Activated B cell treated with CpG ODN at 0.5 μM for 24 hours (primary cell): ENCODE results near the gene EBNA1BP2. TPM values are rescaled to one million over a fixed set of nuclear protein-coding genes. Genes with fewer than 3 reads are reported as not detected.

Source experiments
- ATAC-seq: fragments of 200-7000 bp; cut with Tn5 transposase; one replicate; pipeline ENCODE4 v1.10.0; 2021; ENCODE audit warnings: low read depth, mild to moderate bottlenecking, moderate library complexity
- CTCF ChIA-PET: fragments of 350-600 bp; sonication (Branson Sonifier 250); formaldehyde crosslinking; loops from one replicate; lab custom pipeline; 2021; ENCODE audit warnings: antibody characterized with exemption; lab: Charles Lee
- POLR2A ChIA-PET: fragments of 350-600 bp; sonication (Branson Sonifier 250); formaldehyde crosslinking; loops from one replicate; lab custom pipeline; 2021; ENCODE audit warnings: antibody characterized with exemption; lab: Charles Lee
- DNase-seq: peaks from one replicate; pipeline ENCODE4 v3.0.0; 2022
- H3K27ac Mint-ChIP-seq: one replicate; pipeline ENCODE4 v1.8.0; 2020; ENCODE audit warnings: mixed read lengths
- H3K27me3 Mint-ChIP-seq: one replicate; pipeline ENCODE4 v1.8.0; 2021; ENCODE audit warnings: mixed read lengths
- H3K36me3 Mint-ChIP-seq: one replicate; pipeline ENCODE4 v1.8.0; 2021; ENCODE audit warnings: low read depth, mixed read lengths
- H3K4me1 Mint-ChIP-seq: one replicate; pipeline ENCODE4 v1.8.0; 2021; ENCODE audit warnings: mixed read lengths
- H3K4me3 Mint-ChIP-seq: one replicate; pipeline ENCODE4 v1.8.0; 2020; ENCODE audit warnings: mild to moderate bottlenecking, mixed read lengths
- H3K9me3 Mint-ChIP-seq: one replicate; pipeline ENCODE4 v1.8.0; 2020; ENCODE audit warnings: mixed read lengths
- intact Hi-C: fragments of 100-400 bp; cut with micrococcal nuclease; formaldehyde crosslinking; loops from one replicate; pipeline ENCODE4 v1.15.1; 2024
- total RNA-seq: library from RNA; stranded (reverse); gene quantifications from 2 replicates; pipeline ENCODE4 v1.2.3, GENCODE V29; 2022
- TF ChIP-seq, protein P1 (sequence below): fragments of 200-600 bp; IDR thresholded peaks from one replicate; pipeline ENCODE4 v1.8.0; 2022; ENCODE audit warnings: antibody characterized with exemption, mild to moderate bottlenecking

EBNA1BP2 gene
- total RNA-seq, 1 donor from 2014 or later = 59.9 TPM

DNA sequence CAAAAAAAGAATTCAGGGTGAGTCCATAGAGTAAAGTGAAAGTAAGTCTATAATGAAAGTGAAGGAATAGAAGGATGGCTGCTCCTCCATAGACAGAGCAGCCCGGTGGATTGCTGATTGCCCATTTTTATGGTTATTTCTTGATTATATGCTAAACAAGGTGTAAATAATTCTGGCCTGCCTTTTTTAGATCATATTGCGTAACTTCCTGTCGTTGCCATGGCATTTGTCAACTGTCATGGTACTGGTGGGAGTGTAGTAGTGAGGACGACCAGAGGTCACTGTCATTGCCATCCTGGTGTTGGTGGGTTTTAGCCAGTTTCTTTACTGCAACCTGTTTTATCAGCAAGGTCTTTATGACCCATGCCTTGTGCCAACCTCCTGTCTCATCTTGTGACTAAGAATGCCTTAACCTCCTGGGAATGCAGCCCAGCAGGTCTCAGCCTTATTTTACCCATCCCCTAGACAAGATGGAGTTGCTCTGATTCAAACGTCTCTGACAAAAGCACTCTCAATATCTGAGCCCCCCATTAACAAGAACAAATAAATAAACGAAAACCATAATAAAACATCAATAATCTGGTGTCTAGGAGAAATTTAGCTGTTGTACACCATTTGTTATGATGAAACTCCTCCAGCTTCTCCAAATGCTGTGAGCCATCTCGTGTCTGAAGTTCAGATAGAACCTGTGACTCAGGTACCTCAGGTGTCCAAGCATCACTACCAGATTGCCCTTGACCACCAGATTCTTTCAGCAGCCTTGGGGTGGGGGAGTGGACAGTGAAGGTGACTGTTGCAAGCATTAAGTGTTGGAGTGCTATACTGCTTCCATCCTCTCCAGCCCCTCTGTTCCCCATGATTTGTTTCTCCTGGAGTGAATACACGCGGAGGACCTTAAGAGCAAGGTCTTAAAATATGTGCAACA is 36.0 kb downstream of the EBNA1BP2 start:
- intact Hi-C loops = no loop called here
- Mint-ChIP-seq H3K27ac (no peak overlapping the region), H3K27me3 (peaks cover 37% of the 10 kb centered on the region), H3K36me3 (no peaks in the 10 kb centered on the region), H3K4me3 (no peak overlapping the region), H3K4me1 (no peaks in the 10 kb centered on the region), H3K9me3 (peaks cover 5% of the 10 kb centered on the region)
- ATAC-seq (no peak), DNase-seq (no peak)
- TF ChIP-seq, protein P1, sequence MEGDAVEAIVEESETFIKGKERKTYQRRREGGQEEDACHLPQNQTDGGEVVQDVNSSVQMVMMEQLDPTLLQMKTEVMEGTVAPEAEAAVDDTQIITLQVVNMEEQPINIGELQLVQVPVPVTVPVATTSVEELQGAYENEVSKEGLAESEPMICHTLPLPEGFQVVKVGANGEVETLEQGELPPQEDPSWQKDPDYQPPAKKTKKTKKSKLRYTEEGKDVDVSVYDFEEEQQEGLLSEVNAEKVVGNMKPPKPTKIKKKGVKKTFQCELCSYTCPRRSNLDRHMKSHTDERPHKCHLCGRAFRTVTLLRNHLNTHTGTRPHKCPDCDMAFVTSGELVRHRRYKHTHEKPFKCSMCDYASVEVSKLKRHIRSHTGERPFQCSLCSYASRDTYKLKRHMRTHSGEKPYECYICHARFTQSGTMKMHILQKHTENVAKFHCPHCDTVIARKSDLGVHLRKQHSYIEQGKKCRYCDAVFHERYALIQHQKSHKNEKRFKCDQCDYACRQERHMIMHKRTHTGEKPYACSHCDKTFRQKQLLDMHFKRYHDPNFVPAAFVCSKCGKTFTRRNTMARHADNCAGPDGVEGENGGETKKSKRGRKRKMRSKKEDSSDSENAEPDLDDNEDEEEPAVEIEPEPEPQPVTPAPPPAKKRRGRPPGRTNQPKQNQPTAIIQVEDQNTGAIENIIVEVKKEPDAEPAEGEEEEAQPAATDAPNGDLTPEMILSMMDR = no peak
- ChIA-PET CTCF (no interaction called here), POLR2A (no interaction called here)

DNA sequence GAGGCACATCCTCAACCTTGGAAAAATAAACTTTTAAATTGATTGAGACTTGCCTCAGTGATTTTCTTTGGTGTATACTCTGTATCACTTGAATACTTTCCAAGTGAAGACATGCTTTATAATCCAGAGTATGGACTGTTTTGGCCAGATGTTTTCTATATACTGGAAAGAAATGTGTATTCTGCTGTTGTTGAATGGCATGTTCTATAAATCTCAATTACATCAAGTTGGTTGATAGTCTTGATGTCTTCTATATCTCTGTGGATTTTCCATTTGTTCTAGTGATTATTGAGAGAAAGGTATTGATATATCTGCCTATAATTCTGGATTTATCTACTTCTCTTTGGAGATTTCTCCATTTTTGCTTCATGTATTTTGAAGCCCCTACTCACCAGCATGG is 37.5 kb downstream of the EBNA1BP2 start:
- Mint-ChIP-seq H3K9me3 (peaks cover 4% of the 10 kb centered on the region), H3K27ac (no peak overlapping the region), H3K4me1 (no peaks in the 10 kb centered on the region), H3K27me3 (peaks cover 42% of the 10 kb centered on the region), H3K4me3 (no peak overlapping the region), H3K36me3 (no peaks in the 10 kb centered on the region)
- POLR2A ChIA-PET = no interaction called here
- DNase-seq = no peak
- TF ChIP-seq, protein P1 = no peak
- no peak for ATAC-seq
- intact Hi-C loops = no loop called here
- CTCF ChIA-PET = no interaction called here

DNA sequence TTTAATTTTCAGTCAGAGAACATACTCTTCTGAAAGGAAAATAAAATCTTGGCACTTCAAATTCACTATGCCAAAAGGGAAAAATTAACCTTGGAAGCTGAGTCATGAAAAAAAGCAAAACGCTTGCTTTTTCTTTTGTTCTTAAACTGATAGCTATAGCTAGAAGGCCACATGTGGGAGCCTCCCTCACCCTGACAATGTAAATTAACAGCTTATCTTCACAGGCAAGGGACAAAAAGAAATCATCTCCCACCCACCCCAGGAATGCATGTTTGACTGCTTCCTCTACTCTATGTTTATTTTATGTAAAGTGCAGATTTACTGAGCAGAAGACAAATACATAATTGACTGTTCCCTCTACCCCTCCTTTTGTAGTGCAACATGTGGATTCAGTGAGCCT is 38.0 kb downstream of the EBNA1BP2 start:
- TF ChIP-seq, protein P1 = no peak
- Mint-ChIP-seq H3K9me3 (no peaks in the 10 kb centered on the region), H3K36me3 (no peaks in the 10 kb centered on the region), H3K27me3 (peaks cover 38% of the 10 kb centered on the region), H3K4me3 (no peak overlapping the region), H3K4me1 (no peaks in the 10 kb centered on the region), H3K27ac (no peak overlapping the region)
- no peak for ATAC-seq
- CTCF ChIA-PET = no interaction called here
- POLR2A ChIA-PET = no interaction called here
- no peak for DNase-seq
- intact Hi-C loops = no loop called here

DNA sequence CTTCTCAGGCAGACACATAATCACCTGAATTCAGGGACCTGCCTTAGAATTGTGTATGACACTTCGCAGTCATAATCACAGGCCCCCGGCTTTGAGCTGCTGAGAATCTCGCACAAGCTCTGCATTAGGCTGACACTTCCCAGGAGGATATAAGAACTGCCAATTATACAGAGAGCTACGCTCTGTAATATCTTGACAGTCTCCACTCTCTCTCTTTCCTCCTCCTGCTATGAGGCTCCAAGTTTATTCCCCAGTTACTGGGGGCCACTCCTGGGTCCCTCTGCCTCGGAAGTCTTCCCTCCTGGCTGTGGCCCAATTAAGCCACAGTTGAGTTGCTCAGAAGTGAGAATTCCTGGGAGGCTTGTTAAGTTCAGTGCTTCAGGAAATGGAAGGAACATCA is 42.7 kb downstream of the EBNA1BP2 start:
- ATAC-seq (no peak), DNase-seq (no peak)
- H3K27me3 Mint-ChIP-seq = peaks cover 30% of the 10 kb centered on the region
- H3K9me3 Mint-ChIP-seq = no peaks in the 10 kb centered on the region
- H3K4me3 Mint-ChIP-seq = no peak overlapping the region
- ChIA-PET POLR2A (no interaction called here), CTCF (no interaction called here)
- TF ChIP-seq, protein P1 = no peak
- intact Hi-C loops = no loop called here
- H3K36me3 Mint-ChIP-seq = no peaks in the 10 kb centered on the region
- H3K4me1 Mint-ChIP-seq = no peaks in the 10 kb centered on the region
- no peak overlapping the region for H3K27ac Mint-ChIP-seq

DNA sequence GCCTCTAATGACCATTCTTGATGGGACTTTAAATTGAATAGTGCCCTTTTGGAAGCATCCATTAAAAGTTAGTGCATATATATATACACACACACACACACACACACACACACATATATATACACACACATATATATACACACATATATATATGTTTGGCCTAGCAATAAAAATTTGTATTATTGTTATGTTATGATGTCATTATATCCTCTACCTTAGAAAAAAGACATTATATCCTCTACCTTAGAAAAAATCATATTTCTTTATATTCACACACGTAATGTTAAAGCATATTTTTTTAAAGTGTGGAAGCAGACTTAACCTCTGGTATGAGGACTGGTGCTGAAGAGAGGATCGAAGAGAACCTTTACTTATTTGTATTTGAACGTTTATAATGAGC is 43.3 kb downstream of the EBNA1BP2 start:
- DNase-seq = no peak
- no peaks in the 10 kb centered on the region for H3K9me3 Mint-ChIP-seq
- no peak overlapping the region for H3K4me3 Mint-ChIP-seq
- H3K36me3 Mint-ChIP-seq = no peaks in the 10 kb centered on the region
- H3K27ac Mint-ChIP-seq = no peak overlapping the region
- no peaks in the 10 kb centered on the region for H3K4me1 Mint-ChIP-seq
- TF ChIP-seq, protein P1 = no peak
- H3K27me3 Mint-ChIP-seq = peaks cover 27% of the 10 kb centered on the region
- intact Hi-C loops = no loop called here
- no peak for ATAC-seq
- CTCF ChIA-PET = no interaction called here
- POLR2A ChIA-PET = no interaction called here
